OCI-LY1 (cell line): ENCODE data around the gene JUND.

Source experiments
- H2AFZ ChIP-seq: fragments of 200-600 bp; sonication (generic), shearing (Covaris generic); 2 replicates; pipeline ENCODE4 v1.6.0; 2014; ENCODE audit warnings: antibody characterized with exemption, mild to moderate bottlenecking, low read length
- H3F3A ChIP-seq: fragments of 200-600 bp; sonication (generic), shearing (Covaris generic); 2 replicates; pipeline ENCODE4 v1.6.0; 2014; ENCODE audit warnings: mild to moderate bottlenecking, antibody characterized with exemption, low read length, moderate library complexity; ENCODE audit not compliant: insufficient read depth
- H3K27ac ChIP-seq: fragments of 200-600 bp; sonication (generic); 2 replicates; pipeline ENCODE4 v1.5.1; 2014; ENCODE audit warnings: low read length, mixed run types, mild to moderate bottlenecking, low read depth; ENCODE audit not compliant: poor library complexity, severe bottlenecking
- H3K27me3 ChIP-seq: fragments of 200-600 bp; sonication (generic); 2 replicates; pipeline ENCODE4 v1.6.0; 2014; ENCODE audit warnings: antibody characterized with exemption, mild to moderate bottlenecking, low read length, moderate library complexity; ENCODE audit not compliant: insufficient read depth
- H3K36me3 ChIP-seq: fragments of 200-600 bp; sonication (generic); 2 replicates; pipeline ENCODE4 v1.6.1; 2014; ENCODE audit warnings: mild to moderate bottlenecking, antibody characterized with exemption, low read length, moderate library complexity, mixed read lengths; ENCODE audit not compliant: insufficient read depth
- H3K4me1 ChIP-seq: fragments of 200-600 bp; sonication (generic); 2 replicates; pipeline ENCODE4 v1.5.1; 2014; ENCODE audit warnings: mild to moderate bottlenecking, low read length, moderate library complexity; ENCODE audit not compliant: insufficient read depth, severe bottlenecking
- H3K4me2 ChIP-seq: fragments of 200-600 bp; sonication (generic), shearing (Covaris generic); 2 replicates; pipeline ENCODE4 v1.6.1; 2014; ENCODE audit warnings: low read length
- H3K4me3 ChIP-seq: fragments of 200-600 bp; sonication (generic); 2 replicates; pipeline ENCODE4 v1.5.1; 2014; ENCODE audit warnings: low read length, low read depth, mild to moderate bottlenecking, mixed read lengths; ENCODE audit not compliant: poor library complexity, severe bottlenecking
- H3K79me2 ChIP-seq: fragments of 200-600 bp; shearing (Covaris generic); 2 replicates; pipeline ENCODE4 v1.6.1; 2016; ENCODE audit warnings: mixed run types, low read length, mixed read lengths; ENCODE audit not compliant: insufficient read depth
- H3K9ac ChIP-seq: fragments of 200-600 bp; sonication (generic), shearing (Covaris generic); 2 replicates; pipeline ENCODE4 v1.6.1; 2014; ENCODE audit warnings: mild to moderate bottlenecking, low read length, mixed read lengths
- H3K9me2 ChIP-seq: fragments of 200-600 bp; sonication (generic), shearing (Covaris generic); 2 replicates; pipeline ENCODE4 v1.6.1; 2014; ENCODE audit warnings: low read depth, mild to moderate bottlenecking, low read length, mixed read lengths
- H3K9me3 ChIP-seq: fragments of 200-600 bp; shearing (Covaris generic); 2 replicates; pipeline ENCODE4 v1.6.1; 2014; ENCODE audit warnings: low read length, mixed read lengths
- H4K20me1 ChIP-seq: fragments of 200-600 bp; sonication (generic), shearing (Covaris generic); 2 replicates; pipeline ENCODE4 v1.6.0; 2016; ENCODE audit warnings: mild to moderate bottlenecking, low read length; ENCODE audit not compliant: insufficient read depth
- EZH2 ChIP-seq: fragments of 200-600 bp; sonication (generic), shearing (Covaris generic); IDR thresholded peaks from 2 replicates; pipeline ENCODE4 v1.8.0; 2017; ENCODE audit warnings: borderline replicate concordance, mixed run types, mild to moderate bottlenecking, antibody characterized with exemption, low read length, moderate library complexity, mixed read lengths
- TF ChIP-seq, protein P1 (sequence below): fragments of 200-600 bp; sonication (generic), shearing (Covaris generic); IDR thresholded peaks from 2 replicates; pipeline ENCODE4 v1.5.1; 2017; ENCODE audit warnings: mild to moderate bottlenecking, antibody characterized with exemption, low read length, moderate library complexity, mixed read lengths

JUND gene

DNA sequence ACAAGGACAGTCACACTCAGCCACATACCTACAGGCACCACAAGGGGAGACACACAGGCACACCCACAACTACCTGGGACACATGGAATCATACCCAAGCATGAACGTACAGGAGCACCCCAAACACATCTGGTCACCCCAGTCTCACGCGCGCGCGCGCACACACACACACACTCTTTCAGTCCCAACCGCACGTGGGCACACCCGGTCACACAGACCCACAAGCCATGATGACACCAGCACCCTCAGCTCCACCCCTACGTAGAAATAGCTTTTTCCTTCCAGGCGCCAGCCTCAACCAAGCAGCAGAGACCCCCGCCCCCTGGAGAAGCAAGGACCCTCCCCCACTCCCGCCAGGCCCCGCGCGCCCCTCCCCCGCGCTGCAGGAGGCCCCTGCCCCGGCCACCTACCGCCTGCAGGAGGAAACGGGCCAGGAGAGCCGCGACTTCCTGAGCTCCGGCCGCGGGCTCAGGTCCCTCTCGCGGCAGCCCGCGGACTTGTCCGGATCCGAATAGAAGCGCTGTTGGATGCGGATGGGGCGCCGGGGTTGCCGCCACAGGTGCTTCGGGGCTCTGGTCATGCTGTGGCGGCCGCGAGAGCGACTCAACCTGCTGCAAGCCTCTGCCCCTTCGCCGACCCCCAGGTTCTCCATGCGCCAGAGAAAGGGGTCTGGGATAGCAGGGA, 48.7 kb downstream of the JUND start:
- Histone ChIP-seq H3K27me3 (no peaks in the 10 kb centered on the region), H3K9ac (no peak overlapping the region), H3K4me2 (no peak overlapping the region), H3K27ac (no peak overlapping the region), H4K20me1 (no peaks in the 10 kb centered on the region), H3F3A (no peaks in the 10 kb centered on the region), H2AFZ (no peak overlapping the region), H3K36me3 (no peaks in the 10 kb centered on the region), H3K9me2 (no peaks in the 10 kb centered on the region), H3K4me3 (no peak overlapping the region), H3K4me1 (peaks cover 6% of the 10 kb centered on the region), H3K79me2 (peaks cover 2% of the 10 kb centered on the region), H3K9me3 (no peaks in the 10 kb centered on the region)
- TF ChIP-seq EZH2: no peak
- TF ChIP-seq, protein P1, sequence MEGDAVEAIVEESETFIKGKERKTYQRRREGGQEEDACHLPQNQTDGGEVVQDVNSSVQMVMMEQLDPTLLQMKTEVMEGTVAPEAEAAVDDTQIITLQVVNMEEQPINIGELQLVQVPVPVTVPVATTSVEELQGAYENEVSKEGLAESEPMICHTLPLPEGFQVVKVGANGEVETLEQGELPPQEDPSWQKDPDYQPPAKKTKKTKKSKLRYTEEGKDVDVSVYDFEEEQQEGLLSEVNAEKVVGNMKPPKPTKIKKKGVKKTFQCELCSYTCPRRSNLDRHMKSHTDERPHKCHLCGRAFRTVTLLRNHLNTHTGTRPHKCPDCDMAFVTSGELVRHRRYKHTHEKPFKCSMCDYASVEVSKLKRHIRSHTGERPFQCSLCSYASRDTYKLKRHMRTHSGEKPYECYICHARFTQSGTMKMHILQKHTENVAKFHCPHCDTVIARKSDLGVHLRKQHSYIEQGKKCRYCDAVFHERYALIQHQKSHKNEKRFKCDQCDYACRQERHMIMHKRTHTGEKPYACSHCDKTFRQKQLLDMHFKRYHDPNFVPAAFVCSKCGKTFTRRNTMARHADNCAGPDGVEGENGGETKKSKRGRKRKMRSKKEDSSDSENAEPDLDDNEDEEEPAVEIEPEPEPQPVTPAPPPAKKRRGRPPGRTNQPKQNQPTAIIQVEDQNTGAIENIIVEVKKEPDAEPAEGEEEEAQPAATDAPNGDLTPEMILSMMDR: no peak

DNA sequence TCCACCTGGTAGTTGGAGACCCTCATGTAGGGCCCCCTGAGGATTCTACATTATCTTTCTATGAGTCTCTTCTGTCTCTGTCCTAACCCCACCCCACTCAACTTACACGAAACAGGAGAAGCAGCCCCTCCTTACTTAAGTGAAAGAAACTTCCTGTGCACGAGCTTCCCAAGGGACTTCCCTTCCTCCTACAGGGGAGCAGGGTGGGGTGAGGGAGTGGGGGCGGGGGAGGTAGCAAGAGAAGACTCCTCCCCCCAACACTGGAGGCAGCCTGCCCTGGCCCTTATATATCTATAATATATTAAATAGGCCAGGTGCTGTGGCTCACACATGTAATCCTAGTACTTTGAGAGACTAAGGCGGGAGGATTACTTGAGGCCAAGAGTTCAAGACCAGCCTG, 49.6 kb downstream of the JUND start:
- Histone ChIP-seq H3K9ac (no peak overlapping the region), H3K9me3 (no peaks in the 10 kb centered on the region), H3K4me1 (peaks cover 11% of the 10 kb centered on the region), H3K36me3 (no peaks in the 10 kb centered on the region), H3K27me3 (no peaks in the 10 kb centered on the region), H3K4me2 (no peak overlapping the region), H3K4me3 (no peak overlapping the region), H3F3A (no peaks in the 10 kb centered on the region), H4K20me1 (no peaks in the 10 kb centered on the region), H3K9me2 (no peaks in the 10 kb centered on the region), H3K79me2 (no peaks in the 10 kb centered on the region), H3K27ac (no peak overlapping the region), H2AFZ (no peak overlapping the region)
- TF ChIP-seq, protein P1: no peak
- TF ChIP-seq EZH2: no peak

DNA sequence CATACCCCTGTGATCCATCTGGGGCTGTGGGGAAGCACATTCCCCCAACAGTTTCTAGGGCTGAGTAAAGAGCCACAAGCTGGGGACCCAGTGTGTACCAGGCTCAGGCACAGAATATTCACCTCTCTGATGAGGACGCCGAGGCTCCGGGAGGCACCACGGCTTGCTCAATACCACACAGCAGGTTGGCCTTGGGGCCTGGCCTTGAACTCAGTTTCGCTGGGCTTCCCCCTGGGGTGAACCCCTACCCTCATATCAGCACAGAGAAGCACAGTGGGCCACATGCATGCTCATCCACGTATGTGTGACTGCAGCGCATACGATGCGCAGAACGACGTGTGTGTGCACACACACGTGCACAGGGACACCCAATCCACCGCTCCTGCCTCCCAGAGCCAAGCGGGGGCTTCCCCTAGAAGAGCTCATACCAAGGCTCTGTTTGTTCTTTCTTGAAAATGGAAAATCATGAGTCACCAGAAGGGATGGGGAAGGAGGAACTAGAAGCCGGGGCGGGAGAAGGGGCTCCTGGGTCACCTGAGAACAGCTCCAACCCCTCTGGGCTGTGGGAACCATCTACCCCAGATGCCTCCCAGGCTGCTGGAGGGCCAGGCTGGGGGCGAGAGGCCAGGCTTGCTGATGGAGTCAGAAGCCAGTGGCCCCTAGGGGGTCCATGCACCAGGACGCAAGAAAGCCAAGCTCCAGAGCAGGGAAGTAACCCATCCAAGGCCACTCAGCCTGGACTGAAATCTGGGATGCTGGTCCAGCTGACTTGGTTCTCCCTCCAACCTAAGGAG, 50.3 kb downstream of the JUND start:
- H3K9me3 ChIP-seq: no peaks in the 10 kb centered on the region
- no peak overlapping the region for H3K9ac ChIP-seq
- H3F3A ChIP-seq: no peaks in the 10 kb centered on the region
- H3K27me3 ChIP-seq: no peaks in the 10 kb centered on the region
- H3K36me3 ChIP-seq: no peaks in the 10 kb centered on the region
- no peak for TF ChIP-seq EZH2
- TF ChIP-seq, protein P1: no peak
- no peaks in the 10 kb centered on the region for H3K79me2 ChIP-seq
- H3K4me3 ChIP-seq: no peak overlapping the region
- no peaks in the 10 kb centered on the region for H4K20me1 ChIP-seq
- peaks cover 11% of the 10 kb centered on the region for H3K4me1 ChIP-seq
- H3K27ac ChIP-seq: no peak overlapping the region
- no peak overlapping the region for H2AFZ ChIP-seq
- no peak overlapping the region for H3K4me2 ChIP-seq
- no peaks in the 10 kb centered on the region for H3K9me2 ChIP-seq
